Measurements from ENCODE around the gene NTN5.

Gene NTN5

GRCh38 chr19:48611872-48612271 lies 60.9 kb downstream of the NTN5 start:
- Histone ChIP-seq H4K20me1 (ENCODE audit: insufficient read depth, low read length) (no peaks in the 10 kb centered on the region), H3K9me2 (ENCODE audit: low read depth, low read length) (no peaks in the 10 kb centered on the region), H3K4me1 (ENCODE audit: insufficient read depth, low read length, severe bottlenecking) (peaks cover 30% of the 10 kb centered on the region), H3K79me2 (ENCODE audit: insufficient read depth, low read length) (no peaks in the 10 kb centered on the region), H3F3A (ENCODE audit: insufficient read depth, low read length) (no peaks in the 10 kb centered on the region), H3K27ac (ENCODE audit: low read depth, low read length, poor library complexity, severe bottlenecking) (no peak overlapping the region), H3K4me2 (ENCODE audit: low read length) (no peak overlapping the region), H3K9me3 (ENCODE audit: low read length) (no peaks in the 10 kb centered on the region), H3K4me3 (ENCODE audit: low read depth, low read length, poor library complexity, severe bottlenecking) (no peak overlapping the region), H3K9ac (ENCODE audit: low read length) (no peak overlapping the region), H2AFZ (ENCODE audit: low read length) (no peak overlapping the region), H3K27me3 (ENCODE audit: insufficient read depth, low read length) (no peaks in the 10 kb centered on the region), H3K36me3 (ENCODE audit: insufficient read depth, low read length) (peaks cover 32% of the 10 kb centered on the region)
- TF ChIP-seq EZH2 (IDR thresholded peaks at IDR 0.05; ENCODE audit: borderline replicate concordance, low read length) (no peak), CTCF (IDR thresholded peaks at IDR 0.05; ENCODE audit: low read length) (no peak)
